SK-N-SH (cell line): ENCODE measurements around the gene KCNA1. TPM values are rescaled to one million over a fixed set of nuclear protein-coding genes. Genes with fewer than 3 reads are reported as not detected.

Experiments used
- CTCF ChIA-PET: fragments of 300-600, 350-600 bp; formaldehyde crosslinking; extraction: SDS; loops from one replicate; lab custom pipeline; 2021; lab: Yijun Ruan, JAX
- POLR2A ChIA-PET: fragments of 350-600 bp; sonication (Branson Sonifier 250); formaldehyde crosslinking; extraction: SDS; loops from one replicate; lab custom pipeline; 2020; ENCODE audit warnings: antibody characterized with exemption, inconsistent platforms; lab: Yijun Ruan, JAX
- DNase-seq: peaks from one replicate; pipeline ENCODE4 v3.0.0; 2012
- H2AFZ ChIP-seq: fragments of 200-600 bp; sonication (generic); 2 replicates; pipeline ENCODE4 v1.8.1; 2016; ENCODE audit warnings: antibody characterized with exemption, mild to moderate bottlenecking, low read depth
- H3F3A ChIP-seq: fragments of 200-600 bp; sonication (generic); replicated peaks from 2 replicates; pipeline ENCODE3; 2016; ENCODE audit warnings: antibody characterized with exemption, mild to moderate bottlenecking; ENCODE audit not compliant: insufficient read depth
- H3K27ac ChIP-seq, 2 experiments: fragments of 200-500 bp in 1 of 2; fragments of 200-600 bp in 1 of 2; sonication (Bioruptor generic) in 1 of 2; sonication (generic), shearing (Covaris generic) in 1 of 2; 2 replicates each; pipeline versions ENCODE4 v1.5.1 to v1.6.1; 2014 to 2016; ENCODE audit warnings: low read depth in 2 of 2, inconsistent platforms in 1 of 2, low read length in 1 of 2, mild to moderate bottlenecking in 1 of 2, mixed read lengths in 1 of 2
- H3K27me3 ChIP-seq: fragments of 200-600 bp; sonication (generic), shearing (Covaris generic); 2 replicates; pipeline ENCODE4 v1.6.1; 2016; ENCODE audit warnings: mixed run types; ENCODE audit not compliant: insufficient read depth
- H3K36me3 ChIP-seq, 2 experiments: fragments of 200-500 bp in 1 of 2; fragments of 200-600 bp in 1 of 2; sonication (Bioruptor generic) in 1 of 2; sonication (generic) in 1 of 2; replicated peaks in 1 of 2; 2 replicates each; pipeline versions ENCODE3 to v1.5.1; 2014 to 2016; ENCODE audit warnings: low read length in 1 of 2, mild to moderate bottlenecking in 1 of 2; ENCODE audit not compliant: insufficient read depth in 2 of 2, control insufficient read depth in 1 of 2
- H3K4me1 ChIP-seq, 2 experiments: fragments of 200-500 bp in 1 of 2; fragments of 200-600 bp in 1 of 2; sonication (Bioruptor generic) in 1 of 2; sonication (generic), shearing (Covaris generic) in 1 of 2; 2 replicates each; pipeline versions ENCODE4 v1.5.1 to v1.6.1; 2014 to 2016; ENCODE audit warnings: low read depth in 1 of 2, low read length in 1 of 2, mixed run types in 1 of 2; ENCODE audit not compliant: insufficient read depth in 2 of 2, control insufficient read depth in 1 of 2
- H3K4me2 ChIP-seq: fragments of 200-600 bp; sonication (generic), shearing (Covaris generic); 2 replicates; pipeline ENCODE4 v1.6.1; 2017; ENCODE audit warnings: mixed run types
- H3K4me3 ChIP-seq, 2 experiments: fragments of 200-500 bp in 1 of 2; fragments of 200-600 bp in 1 of 2; sonication (Bioruptor generic) in 1 of 2; sonication (generic), shearing (Covaris generic) in 1 of 2; 2 replicates each; pipeline versions ENCODE4 v1.5.1 to v1.8.1; 2014 to 2016; ENCODE audit warnings: low read depth in 2 of 2, inconsistent platforms in 1 of 2, low read length in 1 of 2, mild to moderate bottlenecking in 1 of 2, mixed read lengths in 1 of 2, moderate library complexity in 1 of 2
- H3K79me2 ChIP-seq: fragments of 200-600 bp; sonication (generic); 2 replicates; pipeline ENCODE4 v1.8.1; 2017; ENCODE audit warnings: mild to moderate bottlenecking; ENCODE audit not compliant: insufficient read depth
- H3K9ac ChIP-seq: fragments of 200-600 bp; sonication (generic); 2 replicates; pipeline ENCODE4 v1.6.1; 2017; ENCODE audit warnings: mixed run types
- H3K9me2 ChIP-seq: fragments of 200-600 bp; sonication (generic); 2 replicates; pipeline ENCODE4 v1.6.1; 2017; ENCODE audit warnings: mixed run types
- H3K9me3 ChIP-seq: fragments of 200-600 bp; sonication (generic); 2 replicates; pipeline ENCODE4 v1.6.1; 2017; ENCODE audit warnings: mixed run types, mild to moderate bottlenecking, moderate library complexity
- H4K20me1 ChIP-seq: fragments of 200-600 bp; sonication (generic); 2 replicates; pipeline ENCODE4 v1.6.1; 2017; ENCODE audit warnings: mild to moderate bottlenecking, mixed run types; ENCODE audit not compliant: insufficient read depth
- CHD2 ChIP-seq: fragments of 150-350 bp; IDR thresholded peaks from 2 replicates; pipeline ENCODE4 v1.6.1; 2018; ENCODE audit warnings: low read length; ENCODE audit not compliant: partially characterized antibody
- EP300 ChIP-seq, 2 experiments: IDR thresholded peaks; 2 replicates each; pipeline versions ENCODE4 v1.4.0 to v1.6.1; 2012; ENCODE audit warnings: borderline replicate concordance in 1 of 2, low read depth in 1 of 2, low read length in 1 of 2
- EZH2phosphoT487 ChIP-seq: fragments of 200-600 bp; sonication (generic); IDR thresholded peaks from 2 replicates; pipeline ENCODE4 v1.6.1; 2017; ENCODE audit warnings: low read depth, mixed run types, mild to moderate bottlenecking, antibody characterized with exemption, moderate library complexity, borderline replicate concordance
- FOSL2 ChIP-seq: IDR thresholded peaks from 2 replicates; pipeline ENCODE4 v1.4.0; 2012; ENCODE audit warnings: low read depth, mild to moderate bottlenecking, moderate library complexity, borderline replicate concordance
- FOXM1 ChIP-seq: IDR thresholded peaks from 2 replicates; pipeline ENCODE4 v1.4.0; 2012; ENCODE audit warnings: low read depth, mild to moderate bottlenecking
- JUND ChIP-seq: IDR thresholded peaks from 2 replicates; pipeline ENCODE4 v1.4.0; 2012
- MEF2A ChIP-seq: IDR thresholded peaks from 2 replicates; pipeline ENCODE4 v1.4.0; 2012; ENCODE audit warnings: low read depth, borderline replicate concordance
- NRF1 ChIP-seq: IDR thresholded peaks from 2 replicates; pipeline ENCODE4 v1.6.1; 2012; ENCODE audit warnings: low read depth, mild to moderate bottlenecking, low read length
- POLR2AphosphoS5 ChIP-seq: IDR thresholded peaks from 2 replicates; pipeline ENCODE4 v1.6.1; 2012; ENCODE audit warnings: low read depth, low read length
- RAD21 ChIP-seq: IDR thresholded peaks from 2 replicates; pipeline ENCODE4 v1.6.1; 2012; ENCODE audit warnings: mild to moderate bottlenecking, low read length
- RCOR1 ChIP-seq: fragments of 150-350 bp; IDR thresholded peaks from 2 replicates; pipeline ENCODE4 v1.6.1; 2017; ENCODE audit warnings: antibody characterized with exemption, low read length
- RXRA ChIP-seq: IDR thresholded peaks from 2 replicates; pipeline ENCODE4 v1.4.0; 2012; ENCODE audit warnings: low read depth, mild to moderate bottlenecking, borderline replicate concordance
- SMC3 ChIP-seq: IDR thresholded peaks from 2 replicates; pipeline ENCODE4 v1.6.1; 2012; ENCODE audit warnings: low read depth, low read length, improper control_type of control experiment
- TEAD4 ChIP-seq: IDR thresholded peaks from 2 replicates; pipeline ENCODE4 v1.4.0; 2012; ENCODE audit warnings: mild to moderate bottlenecking, borderline replicate concordance; ENCODE audit not compliant: insufficient read depth
- WGBS: methylation state at CpG from one replicate; pipeline ENCODE4 v1.1.6; 2017; ENCODE audit warnings: low lambda C conversion rate; 5-methylcytosine and 5-hydroxymethylcytosine counted together
- polyA plus RNA-seq, 3 experiments: library from polyadenylated mRNA; depleted of rRNA; stranded (reverse); fragments of >200 nt; gene quantifications; 2 replicates each; pipeline ENCODE4 v1.2.3, GENCODE V29; 2012
- TF ChIP-seq, protein P1 (sequence below): fragments of 200-600 bp; sonication (generic); IDR thresholded peaks from 2 replicates; pipeline ENCODE4 v1.6.1; 2017; ENCODE audit warnings: antibody characterized with exemption, mild to moderate bottlenecking, moderate library complexity
- TF ChIP-seq, protein P2 (sequence below): IDR thresholded peaks from 2 replicates; pipeline ENCODE4 v1.4.0; 2012; ENCODE audit warnings: low read depth, borderline replicate concordance
- TF ChIP-seq, protein P3 (sequence below): IDR thresholded peaks from 2 replicates; pipeline ENCODE4 v1.6.1; 2012; ENCODE audit warnings: mild to moderate bottlenecking, low read depth, low read length, moderate library complexity

The KCNA1 gene
- polyA plus RNA-seq (2012; rRNA removed): 0.08 TPM in 1 of 2 replicates, not detected in the other
- polyA plus RNA-seq (2012; cell fraction: cytosol; rRNA removed): 0.01 TPM in 2 replicates
- 0.01 and 0.04 TPM in 2 replicates for polyA plus RNA-seq (2012; cell fraction: nucleus; rRNA removed)

DNA sequence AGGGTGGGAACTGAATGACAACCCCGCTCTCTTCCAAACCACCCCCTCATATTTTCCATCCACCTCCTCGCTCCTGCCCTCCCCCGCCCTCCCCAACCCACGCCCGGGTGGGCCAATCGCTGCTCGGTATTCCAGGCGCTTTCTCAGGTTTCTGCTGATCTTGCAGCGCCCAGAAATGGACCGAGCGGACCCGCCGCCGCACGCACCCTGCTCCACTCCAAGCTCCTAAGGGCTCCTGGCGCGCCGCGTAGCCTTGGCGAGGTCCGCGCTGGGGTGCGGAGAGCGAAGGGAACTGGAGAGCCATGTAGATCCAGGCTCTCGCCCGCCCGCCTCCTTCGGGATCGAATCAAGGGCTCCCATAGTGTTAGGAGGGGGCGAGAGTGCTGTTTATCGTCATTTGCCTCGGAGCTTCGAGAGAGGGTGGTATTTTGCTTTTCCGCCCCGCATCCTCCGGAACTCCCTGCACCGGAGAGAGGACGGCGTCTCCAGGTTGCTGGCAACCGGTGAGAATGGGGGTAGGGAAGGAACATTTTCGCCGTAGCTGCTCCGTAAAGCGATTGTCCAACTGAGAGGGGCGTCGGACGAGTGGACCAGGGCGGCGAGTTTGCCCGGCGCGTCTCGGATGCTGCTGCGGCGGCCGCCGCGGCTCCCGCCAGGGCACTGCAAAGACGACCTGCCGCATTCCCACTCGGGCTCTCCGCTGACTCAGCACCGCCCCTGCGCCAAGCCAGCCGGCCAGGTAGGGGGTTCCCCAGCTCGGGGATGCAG is at the start of gene KCNA1:
TSS of gene KCNA1 (plus strand) at position 172 of the 768 bp plus-strand sequence. CDS start 1,474 bp downstream, outside the sequence.
- POLR2A ChIA-PET: no interaction called here
- no peaks in the 10 kb centered on the region for H3K36me3 ChIP-seq
- H4K20me1 ChIP-seq: no peaks in the 10 kb centered on the region
- CTCF ChIA-PET: interaction anchor here (1.2 to 2.0 kb wide), 3 partner anchors 17 to 54 kb away, joined by 3 to 7 read pairs (median 3); no protein-coding TSS in a partner anchor
- no peaks in the 10 kb centered on the region for H3K79me2 ChIP-seq
- 23% methylated on average over 36 of the region's 67 CpGs for WGBS
- H3K27ac ChIP-seq: no peak within 1 kb of the TSS
- DNase-seq: peak; percentile 31
- no peaks in the 10 kb centered on the region for H3K9me3 ChIP-seq
- peak within 1 kb of the TSS; percentile 55; the same call in 1 of the 2 replicates for H3K4me2 ChIP-seq
- no peak within 1 kb of the TSS for H3K9ac ChIP-seq
- TF ChIP-seq FOXM1 (no peak), EZH2phosphoT487 (peak; percentile 95; the same call in 1 of the 2 replicates)
- TF ChIP-seq, protein P1, sequence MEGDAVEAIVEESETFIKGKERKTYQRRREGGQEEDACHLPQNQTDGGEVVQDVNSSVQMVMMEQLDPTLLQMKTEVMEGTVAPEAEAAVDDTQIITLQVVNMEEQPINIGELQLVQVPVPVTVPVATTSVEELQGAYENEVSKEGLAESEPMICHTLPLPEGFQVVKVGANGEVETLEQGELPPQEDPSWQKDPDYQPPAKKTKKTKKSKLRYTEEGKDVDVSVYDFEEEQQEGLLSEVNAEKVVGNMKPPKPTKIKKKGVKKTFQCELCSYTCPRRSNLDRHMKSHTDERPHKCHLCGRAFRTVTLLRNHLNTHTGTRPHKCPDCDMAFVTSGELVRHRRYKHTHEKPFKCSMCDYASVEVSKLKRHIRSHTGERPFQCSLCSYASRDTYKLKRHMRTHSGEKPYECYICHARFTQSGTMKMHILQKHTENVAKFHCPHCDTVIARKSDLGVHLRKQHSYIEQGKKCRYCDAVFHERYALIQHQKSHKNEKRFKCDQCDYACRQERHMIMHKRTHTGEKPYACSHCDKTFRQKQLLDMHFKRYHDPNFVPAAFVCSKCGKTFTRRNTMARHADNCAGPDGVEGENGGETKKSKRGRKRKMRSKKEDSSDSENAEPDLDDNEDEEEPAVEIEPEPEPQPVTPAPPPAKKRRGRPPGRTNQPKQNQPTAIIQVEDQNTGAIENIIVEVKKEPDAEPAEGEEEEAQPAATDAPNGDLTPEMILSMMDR: no peak
- no peaks in the 10 kb centered on the region for H3K4me1 ChIP-seq
- H2AFZ ChIP-seq: 0 out of 2 replicates have a peak within 1 kb of the TSS, but pooled peaks have one; percentile 29
- no peaks in the 10 kb centered on the region for H3K9me2 ChIP-seq
- peak within 1 kb of the TSS; percentile 9 to 46; a peak in 3 of 4 replicates for H3K4me3 ChIP-seq
- H3F3A ChIP-seq: no peaks in the 10 kb centered on the region
- peaks cover 86% of the 10 kb centered on the region for H3K27me3 ChIP-seq

DNA sequence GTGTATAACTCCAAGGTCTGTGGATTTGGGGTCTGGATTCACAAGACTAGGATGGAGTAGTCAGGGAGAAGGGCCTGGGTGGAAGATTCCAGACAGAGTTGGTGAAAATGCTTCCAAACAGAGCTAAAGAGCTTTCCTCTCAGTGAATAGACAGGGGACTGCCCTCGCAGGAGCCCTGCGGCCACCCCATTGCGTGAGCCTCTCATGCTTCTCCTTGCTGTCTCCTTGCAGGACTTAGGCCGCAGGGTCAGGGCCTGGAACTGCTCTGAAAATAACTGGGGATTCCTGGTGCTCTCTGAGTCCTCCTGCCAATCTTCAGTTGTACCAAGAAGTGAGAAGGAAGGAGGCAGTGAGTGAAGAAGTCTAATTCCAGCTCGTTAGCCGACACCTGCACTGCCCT is 49.0 kb upstream of the KCNA1 start:
- no peaks in the 10 kb centered on the region for H3K9me3 ChIP-seq
- H3K79me2 ChIP-seq: no peaks in the 10 kb centered on the region
- no peak overlapping the region for H2AFZ ChIP-seq
- no peak overlapping the region for H3K27ac ChIP-seq
- ChIA-PET POLR2A (no interaction called here), CTCF (interaction anchor here (0.8 to 7.5 kb wide), 3 partner anchors 9 to 223 kb away, joined by 3 to 86 read pairs (median 4); no protein-coding TSS in a partner anchor)
- no peak overlapping the region for H3K9ac ChIP-seq
- H3K4me2 ChIP-seq: no peak overlapping the region
- no peak overlapping the region for H3K4me3 ChIP-seq
- DNase-seq: no peak
- no peaks in the 10 kb centered on the region for H3K9me2 ChIP-seq
- H3K27me3 ChIP-seq: peaks cover 93% of the 10 kb centered on the region
- H4K20me1 ChIP-seq: no peaks in the 10 kb centered on the region
- 23% methylated on average over 6 of the region's 6 CpGs for WGBS
- H3F3A ChIP-seq: no peaks in the 10 kb centered on the region
- H3K36me3 ChIP-seq: no peaks in the 10 kb centered on the region
- peaks cover 0 to 7% of the 10 kb centered on the region in 2 experiments; a peak in 1 of 4 replicates for H3K4me1 ChIP-seq
- no peak for TF ChIP-seq MEF2A
- TF ChIP-seq, protein P1: no peak
- no peak for TF ChIP-seq POLR2AphosphoS5
- TF ChIP-seq RXRA: no peak
- no peak for TF ChIP-seq SMC3
- no peak for TF ChIP-seq RAD21
- no peak for TF ChIP-seq JUND
- TF ChIP-seq, protein P2, sequence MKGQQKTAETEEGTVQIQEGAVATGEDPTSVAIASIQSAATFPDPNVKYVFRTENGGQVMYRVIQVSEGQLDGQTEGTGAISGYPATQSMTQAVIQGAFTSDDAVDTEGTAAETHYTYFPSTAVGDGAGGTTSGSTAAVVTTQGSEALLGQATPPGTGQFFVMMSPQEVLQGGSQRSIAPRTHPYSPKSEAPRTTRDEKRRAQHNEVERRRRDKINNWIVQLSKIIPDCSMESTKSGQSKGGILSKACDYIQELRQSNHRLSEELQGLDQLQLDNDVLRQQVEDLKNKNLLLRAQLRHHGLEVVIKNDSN: no peak
- TF ChIP-seq, protein P3, sequence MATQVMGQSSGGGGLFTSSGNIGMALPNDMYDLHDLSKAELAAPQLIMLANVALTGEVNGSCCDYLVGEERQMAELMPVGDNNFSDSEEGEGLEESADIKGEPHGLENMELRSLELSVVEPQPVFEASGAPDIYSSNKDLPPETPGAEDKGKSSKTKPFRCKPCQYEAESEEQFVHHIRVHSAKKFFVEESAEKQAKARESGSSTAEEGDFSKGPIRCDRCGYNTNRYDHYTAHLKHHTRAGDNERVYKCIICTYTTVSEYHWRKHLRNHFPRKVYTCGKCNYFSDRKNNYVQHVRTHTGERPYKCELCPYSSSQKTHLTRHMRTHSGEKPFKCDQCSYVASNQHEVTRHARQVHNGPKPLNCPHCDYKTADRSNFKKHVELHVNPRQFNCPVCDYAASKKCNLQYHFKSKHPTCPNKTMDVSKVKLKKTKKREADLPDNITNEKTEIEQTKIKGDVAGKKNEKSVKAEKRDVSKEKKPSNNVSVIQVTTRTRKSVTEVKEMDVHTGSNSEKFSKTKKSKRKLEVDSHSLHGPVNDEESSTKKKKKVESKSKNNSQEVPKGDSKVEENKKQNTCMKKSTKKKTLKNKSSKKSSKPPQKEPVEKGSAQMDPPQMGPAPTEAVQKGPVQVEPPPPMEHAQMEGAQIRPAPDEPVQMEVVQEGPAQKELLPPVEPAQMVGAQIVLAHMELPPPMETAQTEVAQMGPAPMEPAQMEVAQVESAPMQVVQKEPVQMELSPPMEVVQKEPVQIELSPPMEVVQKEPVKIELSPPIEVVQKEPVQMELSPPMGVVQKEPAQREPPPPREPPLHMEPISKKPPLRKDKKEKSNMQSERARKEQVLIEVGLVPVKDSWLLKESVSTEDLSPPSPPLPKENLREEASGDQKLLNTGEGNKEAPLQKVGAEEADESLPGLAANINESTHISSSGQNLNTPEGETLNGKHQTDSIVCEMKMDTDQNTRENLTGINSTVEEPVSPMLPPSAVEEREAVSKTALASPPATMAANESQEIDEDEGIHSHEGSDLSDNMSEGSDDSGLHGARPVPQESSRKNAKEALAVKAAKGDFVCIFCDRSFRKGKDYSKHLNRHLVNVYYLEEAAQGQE: no peak
- no peak for TF ChIP-seq RCOR1
- no peak for TF ChIP-seq CHD2
- no peak for TF ChIP-seq FOSL2
- TF ChIP-seq EP300 (IDR thresholded peaks at IDR 0.05; ENCODE audit: borderline replicate concordance in 1 of 2, low read depth in 1 of 2, low read length in 1 of 2): no peak
- TF ChIP-seq TEAD4: no peak
- no peak for TF ChIP-seq NRF1
